Heart left ventricle (tissue), 16 donors: Measurements from ENCODE around the gene PLXNA3. TPM values are rescaled to one million over a fixed set of nuclear protein-coding genes. Genes with fewer than 3 reads are reported as not detected.

Source experiments
- ATAC-seq, 4 donors: fragments of 200-7000 bp; cut with Tn5 transposase; one replicate each; pipeline ENCODE4 v1.9.1; 2020 to 2022; ENCODE audit warnings: moderate library complexity in 4 of 4, mild to moderate bottlenecking in 3 of 4, moderate number of reproducible peaks in 1 of 4
- DNase-seq, 5 donors: peaks; one replicate each; pipeline ENCODE4 v3.0.0-alpha.2; 2020
- H3K27ac ChIP-seq, 12 donors: fragments of 200-600 bp; sonication (generic) in 4 of 12; one replicate each; pipeline versions ENCODE4 v1.5.0 to v1.8.0; 2016 to 2022; ENCODE audit warnings: mild to moderate bottlenecking in 2 of 12
- H3K27me3 ChIP-seq, 9 donors: fragments of 200-600 bp; sonication (generic) in 2 of 9; one replicate each; pipeline versions ENCODE4 v1.5.1 to v1.8.0; 2016 to 2022; ENCODE audit warnings: mild to moderate bottlenecking in 3 of 9
- H3K36me3 ChIP-seq, 9 donors: fragments of 200-600 bp; sonication (generic) in 2 of 9; one replicate each; pipeline versions ENCODE4 v1.5.0 to v1.8.0; 2018 to 2022; ENCODE audit warnings: mild to moderate bottlenecking in 2 of 9
- H3K4me1 ChIP-seq, 12 donors: fragments of 200-600 bp; sonication (generic) in 4 of 12; one replicate each; pipeline versions ENCODE4 v1.5.0 to v1.8.0; 2016 to 2022; ENCODE audit warnings: mild to moderate bottlenecking in 3 of 12
- H3K4me3 ChIP-seq, 12 donors: fragments of 200-600 bp; sonication (generic) in 4 of 12; one replicate each; pipeline versions ENCODE4 v1.5.0 to v1.8.0; 2017 to 2022; ENCODE audit warnings: mild to moderate bottlenecking in 9 of 12, moderate library complexity in 4 of 12
- H3K9me3 ChIP-seq, 12 donors: fragments of 200-600 bp; sonication (generic) in 4 of 12; one replicate each; pipeline versions ENCODE4 v1.5.0 to v1.8.0; 2016 to 2022; ENCODE audit warnings: mild to moderate bottlenecking in 1 of 12
- POLR2A ChIP-seq, 2 donors: fragments of 450-650 bp; IDR thresholded peaks; one replicate each; pipeline ENCODE4 v1.6.1; 2017; ENCODE audit warnings: antibody characterized with exemption in 2 of 2, mild to moderate bottlenecking in 2 of 2, moderate library complexity in 2 of 2
- WGBS, 4 donors: extraction: QIAGEN DNeasy Blood & Tissue Kit in 2 of 4; methylation state at CpG; one replicate each; pipeline versions ENCODE4 v1.1.5 to v1.1.7; 2013 to 2018; 5-methylcytosine and 5-hydroxymethylcytosine counted together
- intact Hi-C, 10 donors: fragments of 100-400 bp; cut with DNase I; formaldehyde crosslinking; loops; one replicate each; pipeline versions ENCODE4 v1.11.1 to v1.14.2; 2022
- polyA plus RNA-seq, 2 donors: library from polyadenylated mRNA; stranded (reverse); fragments of 200-250 nt; gene quantifications; one replicate each; pipeline ENCODE4 v1.2.3, GENCODE V29; 2013
- total RNA-seq, 9 donors: library from RNA; depleted of rRNA in 2 of 9; stranded (reverse); fragments of >200 nt in 2 of 9; fragmentation: NEBNext Ultra II Directional in 3 of 9; extraction: Animal tissue kit (Norgen Biotek cat#: 25700) in 3 of 9; gene quantifications; one replicate each; pipeline versions ENCODE4 v1.1.0 to v1.2.4, GENCODE V29; 2016 to 2023
- TF ChIP-seq, protein P1 (sequence below), 12 donors: fragments of 200-600 bp; sonication (generic) in 4 of 12; IDR thresholded peaks; one replicate each; pipeline versions ENCODE4 v1.5.0 to v1.8.0; 2018 to 2022; ENCODE audit warnings: antibody characterized with exemption in 12 of 12, mild to moderate bottlenecking in 5 of 12
- donor health status: ischemic (EF 13 %, LVEDD 7.1; RV severe dilation, severe dysfunction).
- donor health status: healthy with polysubstance abuse.
- donor health status: DM: no; HTN: yes; CAD: no.
- donor health status: DM: no; HTN: no; CAD: no.
- donor health status: ischemic (EF 25% LVEDD 6.9; RV normal size, moderate dysfunction).
- donor health status: ischemic (EF 25% LVEDD 5.7; RV mildly dilated, moderate dysfunction).
- donor health status: healthy.
- donor health status: DM: yes; HTN: yes; CAD: no.
- donor health status: ischemic (EF 35%, LVEDD 5.7; RV mildly dilated, moderate dysfunction).
- donor health status: nonischemic (EF 11% LVEDD 7.7; RV severe dilation, severe dysfunction).
- donor health status: DM: yes; HTN: yes; CAD: no.
- donor health status: PGD.
- donor health status: ischemic (EF 29% LVEDD 5.4; RV normal size, mild dysfunction).
- donor health status: nonischemic (EF 23%, LVEDD 6.1; RV moderate dilation, normal function).

The PLXNA3 gene
- total and polyA plus RNA-seq, 11 donors = 4.7 to 46.6 (median 12.6) TPM

GRCh38 chrX:154434394-154435168, 23.5 kb upstream of the PLXNA3 start:
- H3K4me1 ChIP-seq = peaks cover 0 to 27% (median 9%) of the 10 kb centered on the region in 12 donors
- no peak overlapping the region for H3K27ac ChIP-seq
- WGBS, 4 donors = 82 to 94% (median 89%) methylated on average over 7 of the region's 7 CpGs
- DNase-seq (no peak), ATAC-seq (no peak)
- intact Hi-C loops = loop anchor here in 4 of 10 donors (5.0 to 10.0 kb wide), 4 partner anchors 32 to 83 kb away; partner anchors contain the start of genes EMD (in 1 of the 4), FAM3A (in 1 of the 4), FLNA (in 1 of the 4) and LAGE3 (in 1 of the 4)
- no peaks in the 10 kb centered on the region for H3K27me3 ChIP-seq
- peaks cover 0 to 28% (median 10%) of the 10 kb centered on the region in 9 donors for H3K36me3 ChIP-seq
- no peak for TF ChIP-seq POLR2A (IDR thresholded peaks at IDR 0.05)
- TF ChIP-seq, protein P1, sequence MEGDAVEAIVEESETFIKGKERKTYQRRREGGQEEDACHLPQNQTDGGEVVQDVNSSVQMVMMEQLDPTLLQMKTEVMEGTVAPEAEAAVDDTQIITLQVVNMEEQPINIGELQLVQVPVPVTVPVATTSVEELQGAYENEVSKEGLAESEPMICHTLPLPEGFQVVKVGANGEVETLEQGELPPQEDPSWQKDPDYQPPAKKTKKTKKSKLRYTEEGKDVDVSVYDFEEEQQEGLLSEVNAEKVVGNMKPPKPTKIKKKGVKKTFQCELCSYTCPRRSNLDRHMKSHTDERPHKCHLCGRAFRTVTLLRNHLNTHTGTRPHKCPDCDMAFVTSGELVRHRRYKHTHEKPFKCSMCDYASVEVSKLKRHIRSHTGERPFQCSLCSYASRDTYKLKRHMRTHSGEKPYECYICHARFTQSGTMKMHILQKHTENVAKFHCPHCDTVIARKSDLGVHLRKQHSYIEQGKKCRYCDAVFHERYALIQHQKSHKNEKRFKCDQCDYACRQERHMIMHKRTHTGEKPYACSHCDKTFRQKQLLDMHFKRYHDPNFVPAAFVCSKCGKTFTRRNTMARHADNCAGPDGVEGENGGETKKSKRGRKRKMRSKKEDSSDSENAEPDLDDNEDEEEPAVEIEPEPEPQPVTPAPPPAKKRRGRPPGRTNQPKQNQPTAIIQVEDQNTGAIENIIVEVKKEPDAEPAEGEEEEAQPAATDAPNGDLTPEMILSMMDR (IDR thresholded peaks at IDR 0.05) = no peak
- H3K4me3 ChIP-seq = no peak overlapping the region
- H3K9me3 ChIP-seq = no peaks in the 10 kb centered on the region

DNA sequence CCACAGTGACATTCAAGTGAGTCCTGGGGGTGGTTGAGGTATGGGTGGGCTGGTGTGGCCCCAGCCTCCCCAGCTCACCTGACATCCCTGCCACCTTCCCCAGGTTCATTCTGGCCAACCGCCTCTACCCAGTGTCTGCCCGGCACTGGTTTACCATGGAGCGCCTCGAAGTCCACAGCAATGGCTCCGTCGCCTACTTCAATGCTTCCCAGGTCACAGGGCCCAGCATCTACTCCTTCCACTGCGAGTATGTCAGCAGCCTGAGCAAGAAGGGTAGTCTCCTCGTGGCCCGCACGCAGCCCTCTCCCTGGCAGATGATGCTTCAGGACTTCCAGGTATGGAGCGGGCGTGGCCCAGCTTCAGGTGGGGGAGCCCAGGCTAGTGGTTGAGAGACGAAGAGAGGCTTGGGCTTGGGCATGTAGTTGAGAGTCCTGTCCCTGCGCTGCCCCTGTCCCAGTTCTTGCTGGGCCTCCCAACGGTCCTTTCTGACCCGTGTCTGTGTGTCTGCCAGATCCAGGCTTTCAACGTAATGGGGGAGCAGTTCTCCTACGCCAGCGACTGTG, 22.8 kb upstream of the PLXNA3 start:
- 89 to 97% (median 94%) methylated on average over 19 of the region's 19 CpGs for WGBS, 4 donors

DNA sequence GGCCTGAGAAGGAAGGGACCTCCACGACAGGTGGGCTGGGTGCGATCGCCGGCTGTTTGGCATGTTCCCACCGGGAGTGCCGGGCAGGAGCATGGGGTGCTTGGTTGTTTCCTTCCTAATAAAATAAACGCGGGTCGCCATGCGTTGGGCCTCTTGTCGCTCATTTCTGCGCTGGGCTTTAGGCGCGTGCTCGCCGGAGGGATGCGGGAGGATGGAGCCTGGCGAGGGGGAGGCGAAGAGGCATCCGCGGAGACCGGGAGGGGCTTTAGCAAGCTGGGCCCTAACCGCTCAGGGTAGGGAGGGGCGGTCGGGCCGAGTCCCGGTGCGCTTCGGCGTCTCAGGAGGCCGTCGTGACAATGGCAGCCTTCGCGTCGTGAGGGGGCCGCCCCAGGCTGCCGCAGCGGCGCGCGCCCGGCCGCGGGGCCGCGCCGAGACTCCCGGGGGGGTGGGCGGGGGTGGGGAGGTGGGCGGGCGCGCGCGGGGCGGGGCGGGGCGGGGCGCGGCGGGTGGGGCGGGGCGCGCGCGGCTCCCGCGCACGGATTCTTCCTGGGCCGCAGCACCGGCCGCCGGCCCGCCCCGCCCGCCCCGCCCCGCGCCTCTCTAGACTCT, 21.6 kb upstream of the PLXNA3 start:
- Histone ChIP-seq H3K9me3 (no peaks in the 10 kb centered on the region), H3K27me3 (no peaks in the 10 kb centered on the region), H3K27ac (peak overlapping the region; percentile 83 to 96 (median 87)), H3K4me3 (peak overlapping the region; percentile 60 to 96 (median 78)), H3K4me1 (peaks cover 0 to 16% (median 4%) of the 10 kb centered on the region in 12 donors), H3K36me3 (peaks cover 0 to 44% (median 23%) of the 10 kb centered on the region in 9 donors)
- intact Hi-C loops = loop anchor here in 5 of 10 donors (2.0 to 10.0 kb wide), 5 partner anchors 24 to 81 kb away; partner anchors contain the start of genes EMD (in 1 of the 5), FAM3A (in 1 of the 5), FLNA (in 1 of the 5) and LAGE3 (in 1 of the 5)
- DNase-seq = peak in 3 of 5 donors; percentile 35 to 45 (median 42)
- TF ChIP-seq, protein P1 (IDR thresholded peaks at IDR 0.05) = no peak
- no peak for TF ChIP-seq POLR2A (IDR thresholded peaks at IDR 0.05)
- ATAC-seq = peak; percentile 16 to 63 (median 32)
- 4 to 42% (median 16%) methylated on average over 29 to 49 of the region's 78 CpGs for WGBS, 4 donors

More for the DNA sequence above, 22.8 kb upstream of the PLXNA3 start:
- no peak overlapping the region for H3K27ac ChIP-seq
- no peaks in the 10 kb centered on the region for H3K27me3 ChIP-seq
- peaks cover 0 to 20% (median 8%) of the 10 kb centered on the region in 12 donors for H3K4me1 ChIP-seq
- no peak overlapping the region for H3K4me3 ChIP-seq
- peaks cover 0 to 32% (median 14%) of the 10 kb centered on the region in 9 donors for H3K36me3 ChIP-seq
- ATAC-seq = no peak
- DNase-seq = peak in 2 of 5 donors; percentile 11 to 12
- no peaks in the 10 kb centered on the region for H3K9me3 ChIP-seq
- TF ChIP-seq POLR2A (IDR thresholded peaks at IDR 0.05) = no peak
- TF ChIP-seq, protein P1 (IDR thresholded peaks at IDR 0.05) = no peak
- intact Hi-C loops = loop anchor here in 4 of 10 donors (5.0 to 10.0 kb wide), 4 partner anchors 33 to 82 kb away; partner anchors contain the start of genes EMD (in 1 of the 4), FAM3A (in 1 of the 4), FLNA (in 1 of the 4) and LAGE3 (in 1 of the 4)
